ENCODE measurements around the gene DNM3. TPM values are rescaled to one million over a fixed set of nuclear protein-coding genes. Genes with fewer than 3 reads are reported as not detected.

The DNM3 gene
- polyA plus RNA-seq (2013) = 5.3 TPM

- ChIA-PET CTCF (interaction anchor here (0.7 to 2.1 kb wide), 7 partner anchors 16 to 163 kb away, joined by 3 to 9 read pairs (median 5); no protein-coding TSS in a partner anchor), POLR2A (interaction anchor here (0.7 kb wide), 1 partner anchor 70 kb away, joined by 3 read pairs; no protein-coding TSS in a partner anchor)
- Histone ChIP-seq H3K9me3 (ENCODE audit: control extremely low read depth in 1 of 5, control insufficient read depth in 4 of 5, insufficient read depth in 2 of 5, low read depth in 1 of 5, low read length in 4 of 5) (no peaks in the 10 kb centered on the region), H3K27me3 (replicated peaks in 2 of 5; ENCODE audit: control insufficient read depth in 4 of 5, insufficient read depth in 5 of 5, low read length in 4 of 5) (peaks cover 0 to 7% (median 0%) of the 10 kb centered on the region in 5 experiments), H3K36me3 (ENCODE audit: control insufficient read depth in 4 of 4, insufficient read depth in 4 of 4, low read length in 3 of 4) (no peaks in the 10 kb centered on the region), H3K4me1 (ENCODE audit: control extremely low read depth in 1 of 4, control insufficient read depth in 4 of 4, insufficient read depth in 4 of 4, low read length in 3 of 4) (peaks cover 5 to 20% (median 16%) of the 10 kb centered on the region in 4 experiments), H3K4me3 (ENCODE audit: control insufficient read depth in 1 of 7, extremely low read depth in 1 of 7, insufficient read depth in 4 of 7, low read depth in 2 of 7, low read length in 6 of 7) (peak within 1 kb of the TSS; percentile 65 to 91 (median 82)), H3K27ac (ENCODE audit: insufficient read depth in 1 of 2, low read depth in 1 of 2, low read length in 2 of 2, poor library complexity in 1 of 2, severe bottlenecking in 2 of 2) (no peak within 1 kb of the TSS)
- peak; percentile 69 to 83 (median 78) for DNase-seq
- 0% methylated on average over 80 of the region's 85 CpGs for WGBS (ENCODE audit: insufficient coverage)
These were observed at the start of gene DNM3 for GRCh38 chr1:171841050-171841910. TSS of gene DNM3 (plus strand) at chr1:171841498. CDS start at chr1:171841657, 159 bp downstream.

GRCh38 chr1:171792656-171793369, 48.5 kb upstream of the DNM3 start:
- H3K4me3 ChIP-seq (ENCODE audit: control insufficient read depth in 1 of 7, extremely low read depth in 1 of 7, insufficient read depth in 4 of 7, low read depth in 2 of 7, low read length in 6 of 7) = no peak overlapping the region
- H3K9me3 ChIP-seq (ENCODE audit: control extremely low read depth in 1 of 5, control insufficient read depth in 4 of 5, insufficient read depth in 2 of 5, low read depth in 1 of 5, low read length in 4 of 5) = no peaks in the 10 kb centered on the region
- ChIA-PET POLR2A (no interaction called here), CTCF (interaction anchor here (1.1 to 23.5 kb wide), 3 partner anchors 9 to 189 kb away, joined by 3 to 568 read pairs (median 115); no protein-coding TSS in a partner anchor)
- no peak overlapping the region for H3K27ac ChIP-seq (ENCODE audit: insufficient read depth in 1 of 2, low read depth in 1 of 2, low read length in 2 of 2, poor library complexity in 1 of 2, severe bottlenecking in 2 of 2)
- H3K27me3 ChIP-seq (replicated peaks in 2 of 5; ENCODE audit: control insufficient read depth in 4 of 5, insufficient read depth in 5 of 5, low read length in 4 of 5) = no peaks in the 10 kb centered on the region
- H3K4me1 ChIP-seq (ENCODE audit: control extremely low read depth in 1 of 4, control insufficient read depth in 4 of 4, insufficient read depth in 4 of 4, low read length in 3 of 4) = no peaks in the 10 kb centered on the region
- no peak for DNase-seq
- H3K36me3 ChIP-seq (ENCODE audit: control insufficient read depth in 4 of 4, insufficient read depth in 4 of 4, low read length in 3 of 4) = peaks cover 58 to 98% (median 86%) of the 10 kb centered on the region in 4 experiments
- 100% methylated on average over 4 of the region's 7 CpGs for WGBS (ENCODE audit: insufficient coverage)

- peak overlapping the region in 1 of 2 experiments; percentile 15 for H3K27ac ChIP-seq (ENCODE audit: insufficient read depth in 1 of 2, low read depth in 1 of 2, low read length in 2 of 2, poor library complexity in 1 of 2, severe bottlenecking in 2 of 2)
- CTCF ChIA-PET = interaction anchor here (1.1 to 23.5 kb wide), 3 partner anchors 8 to 188 kb away, joined by 3 to 568 read pairs (median 115); no protein-coding TSS in a partner anchor
- POLR2A ChIA-PET = no interaction called here
These were observed 47.7 kb upstream of the DNM3 start for GRCh38 chr1:171793636-171794035.

DNA sequence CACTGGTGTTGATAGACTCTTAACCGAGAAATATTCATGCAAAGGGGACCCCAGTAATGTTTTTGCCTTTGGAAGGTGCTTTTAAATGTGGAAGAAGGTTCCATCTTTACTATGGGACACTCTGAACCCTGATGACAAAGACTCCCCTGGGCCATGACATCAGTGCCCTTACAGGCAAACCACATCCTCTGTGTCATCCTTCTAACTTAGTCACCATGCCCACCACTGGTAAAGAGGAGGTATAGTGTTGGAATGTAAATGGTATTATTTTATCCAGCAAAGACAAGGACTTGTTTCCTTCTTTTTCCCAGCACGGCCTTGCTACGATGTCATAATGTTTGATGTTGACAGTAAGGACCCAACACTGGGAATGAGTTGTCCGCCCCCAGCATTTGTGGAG, 47.2 kb upstream of the DNM3 start:
- Histone ChIP-seq H3K27ac (ENCODE audit: insufficient read depth in 1 of 2, low read depth in 1 of 2, low read length in 2 of 2, poor library complexity in 1 of 2, severe bottlenecking in 2 of 2) (no peak overlapping the region), H3K4me1 (ENCODE audit: control extremely low read depth in 1 of 4, control insufficient read depth in 4 of 4, insufficient read depth in 4 of 4, low read length in 3 of 4) (no peaks in the 10 kb centered on the region), H3K9me3 (ENCODE audit: control extremely low read depth in 1 of 5, control insufficient read depth in 4 of 5, insufficient read depth in 2 of 5, low read depth in 1 of 5, low read length in 4 of 5) (no peaks in the 10 kb centered on the region), H3K36me3 (ENCODE audit: control insufficient read depth in 4 of 4, insufficient read depth in 4 of 4, low read length in 3 of 4) (peaks cover 52 to 94% (median 80%) of the 10 kb centered on the region in 4 experiments), H3K4me3 (ENCODE audit: control insufficient read depth in 1 of 7, extremely low read depth in 1 of 7, insufficient read depth in 4 of 7, low read depth in 2 of 7, low read length in 6 of 7) (no peak overlapping the region), H3K27me3 (replicated peaks in 2 of 5; ENCODE audit: control insufficient read depth in 4 of 5, insufficient read depth in 5 of 5, low read length in 4 of 5) (no peaks in the 10 kb centered on the region)
- CTCF ChIA-PET = interaction anchor here (0.7 to 23.5 kb wide), 4 partner anchors 8 to 188 kb away, joined by 3 to 568 read pairs (median 59); no protein-coding TSS in a partner anchor
- WGBS (ENCODE audit: insufficient coverage) = 100% methylated on average over 3 of the region's 4 CpGs
- POLR2A ChIA-PET = interaction anchor here (0.7 kb wide), 1 partner anchor 146 kb away, joined by 3 read pairs; no protein-coding TSS in a partner anchor
- peak in 2 of 3 donors; percentile 61 to 65 for DNase-seq

More at GRCh38 chr1:171793636-171794035, 47.7 kb upstream of the DNM3 start:
- Histone ChIP-seq H3K36me3 (ENCODE audit: control insufficient read depth in 4 of 4, insufficient read depth in 4 of 4, low read length in 3 of 4) (peaks cover 53 to 97% (median 84%) of the 10 kb centered on the region in 4 experiments), H3K27me3 (replicated peaks in 2 of 5; ENCODE audit: control insufficient read depth in 4 of 5, insufficient read depth in 5 of 5, low read length in 4 of 5) (no peaks in the 10 kb centered on the region), H3K4me1 (ENCODE audit: control extremely low read depth in 1 of 4, control insufficient read depth in 4 of 4, insufficient read depth in 4 of 4, low read length in 3 of 4) (no peaks in the 10 kb centered on the region), H3K4me3 (ENCODE audit: control insufficient read depth in 1 of 7, extremely low read depth in 1 of 7, insufficient read depth in 4 of 7, low read depth in 2 of 7, low read length in 6 of 7) (no peak overlapping the region), H3K9me3 (ENCODE audit: control extremely low read depth in 1 of 5, control insufficient read depth in 4 of 5, insufficient read depth in 2 of 5, low read depth in 1 of 5, low read length in 4 of 5) (no peaks in the 10 kb centered on the region)
- WGBS (ENCODE audit: insufficient coverage) = 100% methylated on average over 1 of the region's 1 CpG
- DNase-seq = no peak

- no peak for DNase-seq
- ChIA-PET CTCF (interaction anchor here (1.2 to 23.5 kb wide), 2 partner anchors 9 to 185 kb away, joined by 3 to 568 read pairs; no protein-coding TSS in a partner anchor), POLR2A (no interaction called here)
- Histone ChIP-seq H3K36me3 (ENCODE audit: control insufficient read depth in 4 of 4, insufficient read depth in 4 of 4, low read length in 3 of 4) (peaks cover 39 to 69% (median 57%) of the 10 kb centered on the region in 4 experiments), H3K4me1 (ENCODE audit: control extremely low read depth in 1 of 4, control insufficient read depth in 4 of 4, insufficient read depth in 4 of 4, low read length in 3 of 4) (peaks cover 0 to 10% (median 2%) of the 10 kb centered on the region in 4 experiments), H3K27me3 (replicated peaks in 2 of 5; ENCODE audit: control insufficient read depth in 4 of 5, insufficient read depth in 5 of 5, low read length in 4 of 5) (no peaks in the 10 kb centered on the region), H3K4me3 (ENCODE audit: control insufficient read depth in 1 of 7, extremely low read depth in 1 of 7, insufficient read depth in 4 of 7, low read depth in 2 of 7, low read length in 6 of 7) (no peak overlapping the region), H3K27ac (ENCODE audit: insufficient read depth in 1 of 2, low read depth in 1 of 2, low read length in 2 of 2, poor library complexity in 1 of 2, severe bottlenecking in 2 of 2) (no peak overlapping the region), H3K9me3 (ENCODE audit: control extremely low read depth in 1 of 5, control insufficient read depth in 4 of 5, insufficient read depth in 2 of 5, low read depth in 1 of 5, low read length in 4 of 5) (no peaks in the 10 kb centered on the region)
- WGBS (ENCODE audit: insufficient coverage) = 98% methylated on average over 5 of the region's 5 CpGs
These were observed 44.7 kb upstream of the DNM3 start for GRCh38 chr1:171796592-171796991.

DNA sequence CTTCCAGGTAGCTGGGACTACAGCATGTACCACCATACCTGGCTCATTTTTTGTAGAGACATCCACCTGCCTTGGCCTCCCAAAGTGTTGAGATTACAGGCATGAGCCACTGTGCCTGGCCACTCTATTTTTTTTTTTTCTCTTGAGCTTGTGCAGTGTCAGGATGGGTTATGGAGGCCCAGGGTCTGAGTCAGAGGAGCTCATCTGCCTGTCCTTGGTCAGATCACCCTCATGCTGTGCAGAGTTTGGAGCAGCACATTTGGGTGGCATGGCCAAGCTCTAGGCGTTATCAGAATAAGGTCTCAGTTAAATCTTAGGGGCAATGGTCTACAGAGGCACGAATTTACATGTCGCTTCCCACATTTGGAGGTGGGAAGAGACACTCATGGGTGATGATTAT, 43.0 kb upstream of the DNM3 start:
- no peak overlapping the region for H3K4me3 ChIP-seq (ENCODE audit: control insufficient read depth in 1 of 7, extremely low read depth in 1 of 7, insufficient read depth in 4 of 7, low read depth in 2 of 7, low read length in 6 of 7)
- H3K4me1 ChIP-seq (ENCODE audit: control extremely low read depth in 1 of 4, control insufficient read depth in 4 of 4, insufficient read depth in 4 of 4, low read length in 3 of 4) = peaks cover 0 to 27% (median 10%) of the 10 kb centered on the region in 4 experiments
- ChIA-PET POLR2A (no interaction called here), CTCF (interaction anchor here (0.8 to 23.5 kb wide), 5 partner anchors 11 to 204 kb away, joined by 3 to 568 read pairs (median 3); partner anchors contain the start of gene METTL13)
- WGBS (ENCODE audit: insufficient coverage) = 80% methylated on average over 2 of the region's 3 CpGs
- DNase-seq = no peak
- no peak overlapping the region for H3K27ac ChIP-seq (ENCODE audit: insufficient read depth in 1 of 2, low read depth in 1 of 2, low read length in 2 of 2, poor library complexity in 1 of 2, severe bottlenecking in 2 of 2)
- H3K9me3 ChIP-seq (ENCODE audit: control extremely low read depth in 1 of 5, control insufficient read depth in 4 of 5, insufficient read depth in 2 of 5, low read depth in 1 of 5, low read length in 4 of 5) = no peaks in the 10 kb centered on the region
- peaks cover 24 to 52% (median 42%) of the 10 kb centered on the region in 4 experiments for H3K36me3 ChIP-seq (ENCODE audit: control insufficient read depth in 4 of 4, insufficient read depth in 4 of 4, low read length in 3 of 4)
- no peaks in the 10 kb centered on the region for H3K27me3 ChIP-seq (replicated peaks in 2 of 5; ENCODE audit: control insufficient read depth in 4 of 5, insufficient read depth in 5 of 5, low read length in 4 of 5)

Data from common myeloid progenitor, CD34-positive (primary cell).